NCI-H446 treated with DMSO at 0.1 percent for 48 hours (cell line): Measurements from ENCODE around the gene GPD2.

Source experiments
- DNase-seq: peaks from one replicate; lab custom pipeline; 2025; lab: John Stamatoyannopoulos, UW

Gene GPD2

GRCh38 chr2:156436497-156437085 lies 412 bp downstream of the GPD2 start:
- no peak for DNase-seq

- DNase-seq = no peak
Measured at GRCh38 chr2:156437272-156437930, 1.2 kb downstream of the GPD2 start.

- DNase-seq = no peak
Measured at GRCh38 chr2:156437931-156438410, 1.8 kb downstream of the GPD2 start.

- no peak for DNase-seq
Measured at GRCh38 chr2:156443089-156443488, 6.9 kb downstream of the GPD2 start.

GRCh38 chr2:156445296-156446220 lies 9.4 kb downstream of the GPD2 start:
- DNase-seq = no peak

- no peak for DNase-seq
Measured at GRCh38 chr2:156447761-156448160, 11.6 kb downstream of the GPD2 start.

GRCh38 chr2:156448766-156449165 lies 12.6 kb downstream of the GPD2 start:
- DNase-seq = no peak

GRCh38 chr2:156452971-156453370 lies 16.8 kb downstream of the GPD2 start:
- DNase-seq = no peak

GRCh38 chr2:156455361-156455975 lies 19.3 kb downstream of the GPD2 start:
- no peak for DNase-seq

GRCh38 chr2:156456616-156457015 lies 20.4 kb downstream of the GPD2 start:
- no peak for DNase-seq

GRCh38 chr2:156457523-156458517 lies 21.6 kb downstream of the GPD2 start:
- no peak for DNase-seq

GRCh38 chr2:156459720-156460119 lies 23.5 kb downstream of the GPD2 start:
- DNase-seq = no peak

- DNase-seq = no peak
Measured at GRCh38 chr2:156464106-156464505, 27.9 kb downstream of the GPD2 start.

GRCh38 chr2:156465573-156465972 lies 29.4 kb downstream of the GPD2 start:
- no peak for DNase-seq

- DNase-seq = peak; percentile 77
Measured at GRCh38 chr2:156466739-156467405, 30.7 kb downstream of the GPD2 start.

GRCh38 chr2:156470975-156471583 lies 34.9 kb downstream of the GPD2 start:
- no peak for DNase-seq

- DNase-seq = no peak
Measured at GRCh38 chr2:156471762-156472161, 35.6 kb downstream of the GPD2 start.

GRCh38 chr2:156472686-156473085 lies 36.5 kb downstream of the GPD2 start:
- no peak for DNase-seq

GRCh38 chr2:156473445-156473844 lies 37.3 kb downstream of the GPD2 start:
- no peak for DNase-seq

- no peak for DNase-seq
Measured at GRCh38 chr2:156474401-156474800, 38.2 kb downstream of the GPD2 start.
